ENCODE measurements around the gene SMYD1.

- TF ChIP-seq, protein P1, sequence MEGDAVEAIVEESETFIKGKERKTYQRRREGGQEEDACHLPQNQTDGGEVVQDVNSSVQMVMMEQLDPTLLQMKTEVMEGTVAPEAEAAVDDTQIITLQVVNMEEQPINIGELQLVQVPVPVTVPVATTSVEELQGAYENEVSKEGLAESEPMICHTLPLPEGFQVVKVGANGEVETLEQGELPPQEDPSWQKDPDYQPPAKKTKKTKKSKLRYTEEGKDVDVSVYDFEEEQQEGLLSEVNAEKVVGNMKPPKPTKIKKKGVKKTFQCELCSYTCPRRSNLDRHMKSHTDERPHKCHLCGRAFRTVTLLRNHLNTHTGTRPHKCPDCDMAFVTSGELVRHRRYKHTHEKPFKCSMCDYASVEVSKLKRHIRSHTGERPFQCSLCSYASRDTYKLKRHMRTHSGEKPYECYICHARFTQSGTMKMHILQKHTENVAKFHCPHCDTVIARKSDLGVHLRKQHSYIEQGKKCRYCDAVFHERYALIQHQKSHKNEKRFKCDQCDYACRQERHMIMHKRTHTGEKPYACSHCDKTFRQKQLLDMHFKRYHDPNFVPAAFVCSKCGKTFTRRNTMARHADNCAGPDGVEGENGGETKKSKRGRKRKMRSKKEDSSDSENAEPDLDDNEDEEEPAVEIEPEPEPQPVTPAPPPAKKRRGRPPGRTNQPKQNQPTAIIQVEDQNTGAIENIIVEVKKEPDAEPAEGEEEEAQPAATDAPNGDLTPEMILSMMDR (IDR thresholded peaks at IDR 0.05 in 2 of 3, conservative IDR thresholded peaks at IDR 0.05 in 1 of 3; ENCODE audit: borderline replicate concordance in 1 of 3, insufficient read depth in 1 of 3, low read depth in 2 of 3, low read length in 2 of 3): no peak
- TF ChIP-seq CEBPB (IDR thresholded peaks at IDR 0.05; ENCODE audit: low read depth) (no peak), ZNF274 (IDR thresholded peaks at IDR 0.05; ENCODE audit: low read depth, low read length) (no peak)
- TF ChIP-seq, protein P2, sequence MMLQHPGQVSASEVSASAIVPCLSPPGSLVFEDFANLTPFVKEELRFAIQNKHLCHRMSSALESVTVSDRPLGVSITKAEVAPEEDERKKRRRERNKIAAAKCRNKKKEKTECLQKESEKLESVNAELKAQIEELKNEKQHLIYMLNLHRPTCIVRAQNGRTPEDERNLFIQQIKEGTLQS (IDR thresholded peaks at IDR 0.05): no peak
These were observed 70.2 kb downstream of the SMYD1 start for GRCh38 chr2:88137833-88138232.

Measured in HCT116 (cell line).